Measurements from ENCODE around the gene COASY. TPM values are rescaled to one million over a fixed set of nuclear protein-coding genes. Genes with fewer than 3 reads are reported as not detected.
A peak's percentile ranks its signal among the peaks of the same experiment; 100 is the strongest.

Gene COASY
- total RNA-seq, 3 donors from 2014 or later, result 74.5 to 98.7 (median 87.8) TPM

DNA sequence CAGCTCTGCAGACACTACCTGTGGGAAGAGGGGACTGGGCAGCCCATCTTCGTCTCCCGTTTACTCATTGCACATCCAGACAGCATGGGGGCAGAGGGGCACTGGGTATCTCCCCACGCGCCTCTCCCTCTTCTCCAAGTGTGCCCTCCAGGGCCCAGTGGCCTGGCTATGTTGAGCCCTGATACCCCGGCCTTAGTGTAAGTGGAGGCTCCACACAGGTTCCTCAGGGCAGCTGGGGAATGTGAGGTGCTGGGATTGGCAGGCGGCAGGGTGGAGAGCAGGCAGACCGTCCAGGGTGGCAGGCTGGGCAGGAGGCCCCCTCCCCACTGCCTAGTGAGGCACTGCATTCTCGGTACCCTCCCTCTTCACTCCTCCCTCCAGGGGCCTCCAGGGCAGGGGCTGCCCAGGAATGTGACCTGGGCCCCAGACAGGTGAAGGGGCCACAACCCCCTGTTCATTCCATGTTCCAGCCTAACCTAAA lies 39.1 kb upstream of the COASY start:
- Histone ChIP-seq H3K4me3 (no peak overlapping the region), H3K4me1 (ENCODE audit: low read depth) (peaks cover 42% of the 10 kb centered on the region), H3K9me3 (no peaks in the 10 kb centered on the region), H3K36me3 (ENCODE audit: low read depth) (no peaks in the 10 kb centered on the region)
- intact Hi-C loops (cut with DNase I, micrococcal nuclease), result no loop called here
- ATAC-seq (no peak), DNase-seq (peak in 1 of 3 donors; percentile 21)
- TF ChIP-seq, protein P1, sequence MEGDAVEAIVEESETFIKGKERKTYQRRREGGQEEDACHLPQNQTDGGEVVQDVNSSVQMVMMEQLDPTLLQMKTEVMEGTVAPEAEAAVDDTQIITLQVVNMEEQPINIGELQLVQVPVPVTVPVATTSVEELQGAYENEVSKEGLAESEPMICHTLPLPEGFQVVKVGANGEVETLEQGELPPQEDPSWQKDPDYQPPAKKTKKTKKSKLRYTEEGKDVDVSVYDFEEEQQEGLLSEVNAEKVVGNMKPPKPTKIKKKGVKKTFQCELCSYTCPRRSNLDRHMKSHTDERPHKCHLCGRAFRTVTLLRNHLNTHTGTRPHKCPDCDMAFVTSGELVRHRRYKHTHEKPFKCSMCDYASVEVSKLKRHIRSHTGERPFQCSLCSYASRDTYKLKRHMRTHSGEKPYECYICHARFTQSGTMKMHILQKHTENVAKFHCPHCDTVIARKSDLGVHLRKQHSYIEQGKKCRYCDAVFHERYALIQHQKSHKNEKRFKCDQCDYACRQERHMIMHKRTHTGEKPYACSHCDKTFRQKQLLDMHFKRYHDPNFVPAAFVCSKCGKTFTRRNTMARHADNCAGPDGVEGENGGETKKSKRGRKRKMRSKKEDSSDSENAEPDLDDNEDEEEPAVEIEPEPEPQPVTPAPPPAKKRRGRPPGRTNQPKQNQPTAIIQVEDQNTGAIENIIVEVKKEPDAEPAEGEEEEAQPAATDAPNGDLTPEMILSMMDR (IDR thresholded peaks at IDR 0.05), result no peak

DNA sequence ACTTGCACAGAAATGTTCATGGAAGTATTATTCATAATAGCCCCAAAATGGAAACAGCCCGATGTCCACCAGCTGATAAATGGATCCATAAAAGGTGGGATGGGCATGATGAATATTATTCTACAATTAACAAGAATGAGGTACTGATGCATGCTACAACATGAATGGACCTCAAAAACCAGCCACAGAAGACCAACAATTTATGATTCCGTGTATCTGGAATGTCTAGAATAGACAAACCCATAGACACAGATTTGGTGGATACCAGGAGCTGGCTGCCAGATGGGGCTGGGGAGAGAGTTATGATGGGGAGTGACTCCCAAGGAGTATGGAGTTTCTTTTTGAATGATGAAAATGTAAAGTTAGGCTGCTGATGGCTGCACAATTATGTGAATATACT lies 36.7 kb upstream of the COASY start:
- no peaks in the 10 kb centered on the region for H3K36me3 ChIP-seq (ENCODE audit: low read depth)

DNA sequence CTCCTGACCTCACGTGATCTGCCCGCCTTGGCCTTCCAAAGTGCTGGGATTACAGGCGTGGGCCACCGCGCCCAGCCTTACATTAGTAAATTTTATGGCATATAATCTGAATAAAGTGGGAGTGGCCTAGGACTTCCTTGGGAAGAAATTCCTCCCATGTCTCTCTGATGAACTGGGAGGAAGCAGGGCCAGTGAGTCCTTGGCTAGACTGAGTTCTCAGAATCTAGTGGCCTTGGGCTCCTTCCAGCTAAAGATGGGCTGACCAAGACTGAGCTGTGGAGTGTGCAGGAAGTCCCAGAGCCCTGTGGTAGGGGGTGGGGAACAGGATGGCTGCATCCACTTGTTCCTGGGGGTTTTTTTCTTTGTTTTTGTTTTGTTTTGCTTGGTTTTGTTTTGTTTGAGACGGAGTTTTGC lies 35.9 kb upstream of the COASY start:
- ATAC-seq, result peak; percentile 73
- TF ChIP-seq, protein P1 (IDR thresholded peaks at IDR 0.05), result no peak
- Histone ChIP-seq H3K36me3 (ENCODE audit: low read depth) (no peaks in the 10 kb centered on the region), H3K4me3 (no peak overlapping the region), H3K9me3 (no peaks in the 10 kb centered on the region), H3K4me1 (ENCODE audit: low read depth) (peaks cover 22% of the 10 kb centered on the region)
- peak in 2 of 3 donors; percentile 63 to 68 for DNase-seq
- intact Hi-C loops (cut with DNase I, micrococcal nuclease), result no loop called here

More for the DNA sequence above, 36.7 kb upstream of the COASY start:
- Histone ChIP-seq H3K9me3 (no peaks in the 10 kb centered on the region), H3K4me3 (no peak overlapping the region), H3K4me1 (ENCODE audit: low read depth) (peaks cover 22% of the 10 kb centered on the region)
- ATAC-seq, result no peak
- TF ChIP-seq, protein P1 (IDR thresholded peaks at IDR 0.05), result no peak
- DNase-seq, result peak in 1 of 3 donors; percentile 3
- intact Hi-C loops (cut with DNase I, micrococcal nuclease), result no loop called here

DNA sequence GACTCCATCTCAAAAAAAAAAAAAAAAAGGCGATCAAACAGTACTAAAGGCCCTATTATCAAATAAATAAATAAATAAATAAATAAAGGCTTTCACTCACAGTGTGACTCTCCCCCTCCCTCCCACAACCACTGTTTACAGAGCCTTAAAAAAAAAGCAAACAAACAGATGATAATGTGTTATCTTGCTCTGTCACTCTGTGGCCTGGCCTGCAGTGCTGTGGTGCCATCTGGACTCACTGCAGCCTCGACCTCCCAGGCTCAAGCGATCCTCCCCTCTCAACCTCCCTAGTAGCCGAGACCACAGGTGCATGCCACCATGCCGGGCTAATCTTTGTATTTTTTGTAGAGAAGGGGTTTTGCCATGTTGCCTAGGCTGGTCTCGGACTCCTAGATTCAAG lies 34.0 kb upstream of the COASY start:
- Histone ChIP-seq H3K9me3 (no peaks in the 10 kb centered on the region), H3K4me1 (ENCODE audit: low read depth) (peaks cover 17% of the 10 kb centered on the region), H3K36me3 (ENCODE audit: low read depth) (no peaks in the 10 kb centered on the region), H3K4me3 (no peak overlapping the region)
- DNase-seq (peak in 1 of 3 donors; percentile 20), ATAC-seq (no peak)
- TF ChIP-seq, protein P1 (IDR thresholded peaks at IDR 0.05), result no peak
- intact Hi-C loops (cut with DNase I, micrococcal nuclease), result no loop called here

DNA sequence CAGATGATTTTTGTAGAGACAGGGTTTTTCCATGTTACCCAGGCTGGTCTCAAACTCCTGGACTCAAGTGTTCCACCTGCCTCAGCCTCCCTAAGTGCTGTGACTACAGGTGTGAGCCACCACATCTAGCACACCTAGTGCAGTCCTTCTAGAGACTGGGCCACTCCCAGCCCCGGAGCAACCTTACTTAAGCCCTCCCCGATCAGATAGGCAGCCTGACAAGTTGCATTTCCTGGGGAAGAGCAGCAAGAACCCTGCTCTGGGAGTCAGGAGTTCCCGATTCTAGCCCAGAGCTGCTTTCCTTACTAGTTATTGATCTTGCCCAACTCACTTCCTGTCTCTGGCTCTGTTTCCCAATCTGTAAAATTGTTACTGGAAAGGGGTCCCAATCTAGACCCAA lies 32.9 kb upstream of the COASY start:
- Histone ChIP-seq H3K9me3 (no peaks in the 10 kb centered on the region), H3K4me1 (ENCODE audit: low read depth) (peaks cover 17% of the 10 kb centered on the region), H3K4me3 (no peak overlapping the region), H3K36me3 (ENCODE audit: low read depth) (no peaks in the 10 kb centered on the region)
- TF ChIP-seq, protein P1 (IDR thresholded peaks at IDR 0.05), result no peak
- ATAC-seq, result no peak
- no peak for DNase-seq
- intact Hi-C loops (cut with DNase I, micrococcal nuclease), result no loop called here

DNA sequence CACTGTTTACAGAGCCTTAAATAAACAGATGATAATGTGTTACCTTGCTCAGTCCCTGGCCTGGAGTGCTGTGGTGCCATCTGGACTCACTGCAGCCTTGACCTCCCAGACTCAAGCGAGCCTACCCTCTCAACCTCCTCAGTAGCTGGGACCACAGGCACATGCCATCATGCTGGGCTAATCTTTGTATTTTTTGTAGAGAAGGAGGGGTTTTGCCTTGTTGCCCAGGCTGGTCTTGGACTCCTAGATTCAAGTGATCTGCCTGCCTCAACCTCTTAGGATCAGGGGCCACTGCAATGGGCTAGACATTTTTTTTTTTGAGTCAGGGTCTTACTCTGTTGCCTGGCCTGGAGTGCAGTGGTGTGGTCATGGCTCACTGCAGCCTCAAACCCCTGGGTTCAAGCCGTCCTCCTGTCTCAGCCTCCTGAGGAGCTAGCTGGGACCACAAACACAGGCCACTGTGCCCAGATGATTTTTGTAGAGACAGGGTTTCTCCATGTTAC lies 30.9 kb upstream of the COASY start:
- DNase-seq, result peak in 1 of 3 donors; percentile 36
- H3K4me3 ChIP-seq, result no peak overlapping the region
- intact Hi-C loops (cut with DNase I, micrococcal nuclease), result no loop called here
- TF ChIP-seq, protein P1 (IDR thresholded peaks at IDR 0.05), result no peak
- no peak for ATAC-seq
- H3K4me1 ChIP-seq (ENCODE audit: low read depth), result peaks cover 21% of the 10 kb centered on the region
- no peaks in the 10 kb centered on the region for H3K36me3 ChIP-seq (ENCODE audit: low read depth)
- H3K9me3 ChIP-seq, result no peaks in the 10 kb centered on the region

Measured in mucosa of descending colon (tissue), 3 donors.